Cardiac muscle cell (in vitro differentiated cells and primary cell): Measurements from ENCODE around the gene SOX4. TPM values are rescaled to one million over a fixed set of nuclear protein-coding genes. Genes with fewer than 3 reads are reported as not detected.

Experiments
- DNase-seq, 2 donors: peaks; one replicate each; pipeline versions ENCODE4 v3.0.0 to v3.0.0-alpha.2; 2010 to 2017; ENCODE audit warnings: low read depth in 1 of 2, low spot score in 1 of 2
- H3K27ac ChIP-seq: fragments of 200-600 bp; sonication (generic); 2 replicates; pipeline ENCODE4 v1.5.1; 2016
- H3K27me3 ChIP-seq: fragments of 200-600 bp; sonication (generic); 2 replicates; pipeline ENCODE4 v1.6.0; 2016; ENCODE audit warnings: control low read depth
- H3K36me3 ChIP-seq: fragments of 200-600 bp; sonication (generic); 2 replicates; pipeline ENCODE4 v1.5.1; 2016; ENCODE audit warnings: control low read depth
- H3K4me1 ChIP-seq: fragments of 200-600 bp; sonication (generic); 2 replicates; pipeline ENCODE4 v1.8.1; 2017; ENCODE audit warnings: low read depth, mild to moderate bottlenecking, mixed run types
- H3K4me3 ChIP-seq: fragments of 200-600 bp; sonication (generic); 2 replicates; pipeline ENCODE4 v1.5.1; 2016; ENCODE audit warnings: mild to moderate bottlenecking
- H3K9me3 ChIP-seq: fragments of 200-600 bp; sonication (generic); 2 replicates; pipeline ENCODE4 v1.5.1; 2017; ENCODE audit warnings: low read depth, mild to moderate bottlenecking, control low read depth
- polyA plus RNA-seq: library from polyadenylated mRNA; unstranded; fragments of >200 nt; fragmentation: Nextera tagmentation; extraction: Ambion mirVana; gene quantifications from 2 replicates; pipeline ENCODE4 v1.2.1, GENCODE V29; 2016
- total RNA-seq: library from RNA; depleted of rRNA; stranded (reverse); fragments of >200 nt; gene quantifications from 2 replicates; pipeline ENCODE4 v1.2.3, GENCODE V29; 2016
- TF ChIP-seq, protein P1 (sequence below): IDR thresholded peaks from 2 replicates; pipeline ENCODE4 v1.5.1; 2012; ENCODE audit warnings: low read depth, mild to moderate bottlenecking, low read length

The SOX4 gene
- total and polyA plus RNA-seq, 2 experiments from 2014 or later, result 29.9 to 60.6 TPM

DNA sequence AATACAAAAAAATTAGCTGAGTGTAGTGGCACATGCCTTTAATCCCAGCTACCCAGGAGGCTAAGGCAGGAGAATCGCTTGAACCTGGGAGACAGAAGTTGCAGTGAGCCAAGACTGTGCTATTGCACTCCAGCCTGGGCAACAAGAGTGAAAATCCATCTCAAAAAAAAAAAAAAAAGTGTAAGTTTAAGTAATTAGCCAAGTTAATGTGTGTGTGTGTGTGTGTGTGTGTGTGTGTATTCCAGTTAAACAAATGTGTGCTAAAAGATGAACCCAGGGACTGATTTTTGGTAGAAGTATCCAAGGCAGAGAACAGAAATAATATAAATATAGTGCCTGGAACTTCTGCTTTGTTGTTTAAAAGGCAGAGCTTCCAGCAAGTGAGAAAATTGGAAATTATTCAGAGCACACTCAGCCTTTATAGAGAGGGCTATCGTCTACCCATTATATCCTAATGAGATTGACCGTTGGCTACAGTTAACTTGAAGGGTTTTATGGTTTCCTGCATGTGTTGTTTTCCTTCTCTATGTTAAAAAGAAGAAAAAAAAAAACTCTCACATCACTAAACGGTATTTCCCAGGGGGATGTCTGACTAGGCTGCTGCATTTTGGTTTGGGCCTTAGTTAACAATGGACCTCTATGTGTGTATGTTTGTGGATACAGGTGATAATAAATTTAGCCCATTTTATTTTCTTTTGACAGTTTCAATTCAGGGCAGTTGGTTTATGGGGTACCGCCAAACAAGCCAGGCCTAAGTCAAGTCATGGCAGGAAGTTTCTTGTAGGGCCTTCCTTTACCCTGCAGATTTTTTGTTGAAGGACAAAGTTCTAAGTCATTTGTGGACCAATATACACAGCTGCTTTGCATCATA, 9.8 kb downstream of the SOX4 start:
- no peak overlapping the region for H3K4me3 ChIP-seq
- H3K36me3 ChIP-seq, result no peaks in the 10 kb centered on the region
- TF ChIP-seq, protein P1, sequence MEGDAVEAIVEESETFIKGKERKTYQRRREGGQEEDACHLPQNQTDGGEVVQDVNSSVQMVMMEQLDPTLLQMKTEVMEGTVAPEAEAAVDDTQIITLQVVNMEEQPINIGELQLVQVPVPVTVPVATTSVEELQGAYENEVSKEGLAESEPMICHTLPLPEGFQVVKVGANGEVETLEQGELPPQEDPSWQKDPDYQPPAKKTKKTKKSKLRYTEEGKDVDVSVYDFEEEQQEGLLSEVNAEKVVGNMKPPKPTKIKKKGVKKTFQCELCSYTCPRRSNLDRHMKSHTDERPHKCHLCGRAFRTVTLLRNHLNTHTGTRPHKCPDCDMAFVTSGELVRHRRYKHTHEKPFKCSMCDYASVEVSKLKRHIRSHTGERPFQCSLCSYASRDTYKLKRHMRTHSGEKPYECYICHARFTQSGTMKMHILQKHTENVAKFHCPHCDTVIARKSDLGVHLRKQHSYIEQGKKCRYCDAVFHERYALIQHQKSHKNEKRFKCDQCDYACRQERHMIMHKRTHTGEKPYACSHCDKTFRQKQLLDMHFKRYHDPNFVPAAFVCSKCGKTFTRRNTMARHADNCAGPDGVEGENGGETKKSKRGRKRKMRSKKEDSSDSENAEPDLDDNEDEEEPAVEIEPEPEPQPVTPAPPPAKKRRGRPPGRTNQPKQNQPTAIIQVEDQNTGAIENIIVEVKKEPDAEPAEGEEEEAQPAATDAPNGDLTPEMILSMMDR, result no peak
- H3K27ac ChIP-seq, result peak overlapping the region; percentile 24
- peaks cover 22% of the 10 kb centered on the region for H3K4me1 ChIP-seq
- no peak for DNase-seq
- no peaks in the 10 kb centered on the region for H3K27me3 ChIP-seq
- no peaks in the 10 kb centered on the region for H3K9me3 ChIP-seq

- H3K27ac ChIP-seq, result peak overlapping the region; percentile 24
- peaks cover 17% of the 10 kb centered on the region for H3K4me1 ChIP-seq
- H3K4me3 ChIP-seq, result no peak overlapping the region
- no peaks in the 10 kb centered on the region for H3K27me3 ChIP-seq
- H3K36me3 ChIP-seq, result no peaks in the 10 kb centered on the region
- TF ChIP-seq, protein P1, result no peak
- no peak for DNase-seq
- H3K9me3 ChIP-seq, result no peaks in the 10 kb centered on the region
These were observed 10.5 kb downstream of the SOX4 start for GRCh38 chr6:21604081-21604480.

GRCh38 chr6:21605166-21605565, 11.6 kb downstream of the SOX4 start:
- no peak for DNase-seq
- no peaks in the 10 kb centered on the region for H3K27me3 ChIP-seq
- H3K4me1 ChIP-seq, result peaks cover 10% of the 10 kb centered on the region
- H3K27ac ChIP-seq, result no peak overlapping the region
- no peaks in the 10 kb centered on the region for H3K9me3 ChIP-seq
- no peaks in the 10 kb centered on the region for H3K36me3 ChIP-seq
- TF ChIP-seq, protein P1, result no peak
- H3K4me3 ChIP-seq, result no peak overlapping the region

DNA sequence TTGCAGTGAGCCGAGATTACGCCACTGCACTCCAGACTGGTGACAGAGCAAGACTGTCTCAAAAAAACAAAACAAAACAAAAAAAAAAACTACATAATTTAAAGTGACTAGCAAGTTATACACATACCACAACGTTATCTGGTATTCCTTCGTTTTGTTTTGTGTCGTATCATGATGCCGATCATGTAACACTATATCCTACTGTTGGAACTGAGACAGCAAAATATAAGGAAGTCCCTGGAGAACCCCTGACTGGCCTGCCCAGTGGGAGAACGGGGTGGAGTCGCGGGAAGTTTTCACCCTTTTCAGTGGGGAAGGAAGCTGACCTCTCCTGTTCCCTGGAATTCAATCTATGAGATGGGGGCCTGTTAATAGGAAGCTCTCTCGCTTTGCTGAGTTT, 15.1 kb downstream of the SOX4 start:
- DNase-seq, result no peak
- H3K4me1 ChIP-seq, result peaks cover 9% of the 10 kb centered on the region

GRCh38 chr6:21609881-21610329, 16.4 kb downstream of the SOX4 start:
- TF ChIP-seq, protein P1, result no peak
- DNase-seq, result no peak
- no peaks in the 10 kb centered on the region for H3K9me3 ChIP-seq

More for the DNA sequence above, 15.1 kb downstream of the SOX4 start:
- no peaks in the 10 kb centered on the region for H3K9me3 ChIP-seq
- no peak overlapping the region for H3K4me3 ChIP-seq
- no peaks in the 10 kb centered on the region for H3K27me3 ChIP-seq
- no peak overlapping the region for H3K27ac ChIP-seq
- no peaks in the 10 kb centered on the region for H3K36me3 ChIP-seq
- TF ChIP-seq, protein P1, result no peak

More at GRCh38 chr6:21609881-21610329, 16.4 kb downstream of the SOX4 start:
- no peaks in the 10 kb centered on the region for H3K4me1 ChIP-seq
- no peak overlapping the region for H3K27ac ChIP-seq
- H3K36me3 ChIP-seq, result no peaks in the 10 kb centered on the region
- H3K4me3 ChIP-seq, result no peak overlapping the region
- H3K27me3 ChIP-seq, result no peaks in the 10 kb centered on the region
